Measurements from ENCODE around the gene ST6GAL2. TPM values are rescaled to one million over a fixed set of nuclear protein-coding genes. Genes with fewer than 3 reads are reported as not detected.

Gene ST6GAL2
- total RNA-seq, 1 experiment from 2014 or later: 11.0 TPM

- ChIA-PET POLR2A (no interaction called here), CTCF (no interaction called here)
- no peak for DNase-seq (ENCODE audit: low spot score)
- Mint-ChIP-seq H3K27ac (no peak overlapping the region), H3K36me3 (peaks cover 42% of the 10 kb centered on the region), H3K4me1 (peaks cover 5% of the 10 kb centered on the region; the same call in 1 of the 2 replicates), H3K4me3 (no peak overlapping the region), H3K9me3 (peaks cover 12% of the 10 kb centered on the region), H3K27me3 (ENCODE audit: low read depth) (no peaks in the 10 kb centered on the region)
- ATAC-seq: no peak
- TF ChIP-seq, protein P1, sequence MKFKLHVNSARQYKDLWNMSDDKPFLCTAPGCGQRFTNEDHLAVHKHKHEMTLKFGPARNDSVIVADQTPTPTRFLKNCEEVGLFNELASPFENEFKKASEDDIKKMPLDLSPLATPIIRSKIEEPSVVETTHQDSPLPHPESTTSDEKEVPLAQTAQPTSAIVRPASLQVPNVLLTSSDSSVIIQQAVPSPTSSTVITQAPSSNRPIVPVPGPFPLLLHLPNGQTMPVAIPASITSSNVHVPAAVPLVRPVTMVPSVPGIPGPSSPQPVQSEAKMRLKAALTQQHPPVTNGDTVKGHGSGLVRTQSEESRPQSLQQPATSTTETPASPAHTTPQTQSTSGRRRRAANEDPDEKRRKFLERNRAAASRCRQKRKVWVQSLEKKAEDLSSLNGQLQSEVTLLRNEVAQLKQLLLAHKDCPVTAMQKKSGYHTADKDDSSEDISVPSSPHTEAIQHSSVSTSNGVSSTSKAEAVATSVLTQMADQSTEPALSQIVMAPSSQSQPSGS (CRISPR knock-in tag; IDR thresholded peaks at IDR 0.05; ENCODE audit: borderline replicate concordance, low read depth): no peak
- TF ChIP-seq PRRX2 (CRISPR knock-in tag; IDR thresholded peaks at IDR 0.05) (no peak), FOXK1 (CRISPR knock-in tag; IDR thresholded peaks at IDR 0.05) (no peak), ATF3 (CRISPR knock-in tag; conservative IDR thresholded peaks at IDR 0.05) (no peak), GABPB1 (CRISPR knock-in tag; IDR thresholded peaks at IDR 0.05) (no peak)
These were observed 58.8 kb downstream of the ST6GAL2 start for GRCh38 chr2:106827158-106827557.

GRCh38 chr2:106825161-106825560 lies 60.8 kb downstream of the ST6GAL2 start:
- CTCF ChIA-PET: no interaction called here
- POLR2A ChIA-PET: no interaction called here
- DNase-seq (ENCODE audit: low spot score): no peak
- Mint-ChIP-seq H3K27ac (no peak overlapping the region), H3K36me3 (peaks cover 37% of the 10 kb centered on the region), H3K27me3 (ENCODE audit: low read depth) (no peaks in the 10 kb centered on the region), H3K9me3 (peaks cover 12% of the 10 kb centered on the region), H3K4me3 (no peak overlapping the region), H3K4me1 (peaks cover 5% of the 10 kb centered on the region; the same call in 1 of the 2 replicates)
- no peak for ATAC-seq
- TF ChIP-seq ELF4 (CRISPR knock-in tag; IDR thresholded peaks at IDR 0.05; ENCODE audit: low read depth): no peak
- TF ChIP-seq, protein P2, sequence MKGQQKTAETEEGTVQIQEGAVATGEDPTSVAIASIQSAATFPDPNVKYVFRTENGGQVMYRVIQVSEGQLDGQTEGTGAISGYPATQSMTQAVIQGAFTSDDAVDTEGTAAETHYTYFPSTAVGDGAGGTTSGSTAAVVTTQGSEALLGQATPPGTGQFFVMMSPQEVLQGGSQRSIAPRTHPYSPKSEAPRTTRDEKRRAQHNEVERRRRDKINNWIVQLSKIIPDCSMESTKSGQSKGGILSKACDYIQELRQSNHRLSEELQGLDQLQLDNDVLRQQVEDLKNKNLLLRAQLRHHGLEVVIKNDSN (CRISPR knock-in tag; IDR thresholded peaks at IDR 0.05): no peak
- TF ChIP-seq OVOL2 (CRISPR knock-in tag; IDR thresholded peaks at IDR 0.05; ENCODE audit: borderline replicate concordance): no peak
- TF ChIP-seq NFATC4 (CRISPR knock-in tag; IDR thresholded peaks at IDR 0.05): no peak
- TF ChIP-seq PRRX2 (CRISPR knock-in tag; IDR thresholded peaks at IDR 0.05): no peak
- TF ChIP-seq ZMAT4 (CRISPR knock-in tag; IDR thresholded peaks at IDR 0.05): no peak
- no peak for TF ChIP-seq MLX (CRISPR knock-in tag; IDR thresholded peaks at IDR 0.05)
- TF ChIP-seq ZNF138 (CRISPR knock-in tag; conservative IDR thresholded peaks at IDR 0.05): no peak
- TF ChIP-seq, protein P3, sequence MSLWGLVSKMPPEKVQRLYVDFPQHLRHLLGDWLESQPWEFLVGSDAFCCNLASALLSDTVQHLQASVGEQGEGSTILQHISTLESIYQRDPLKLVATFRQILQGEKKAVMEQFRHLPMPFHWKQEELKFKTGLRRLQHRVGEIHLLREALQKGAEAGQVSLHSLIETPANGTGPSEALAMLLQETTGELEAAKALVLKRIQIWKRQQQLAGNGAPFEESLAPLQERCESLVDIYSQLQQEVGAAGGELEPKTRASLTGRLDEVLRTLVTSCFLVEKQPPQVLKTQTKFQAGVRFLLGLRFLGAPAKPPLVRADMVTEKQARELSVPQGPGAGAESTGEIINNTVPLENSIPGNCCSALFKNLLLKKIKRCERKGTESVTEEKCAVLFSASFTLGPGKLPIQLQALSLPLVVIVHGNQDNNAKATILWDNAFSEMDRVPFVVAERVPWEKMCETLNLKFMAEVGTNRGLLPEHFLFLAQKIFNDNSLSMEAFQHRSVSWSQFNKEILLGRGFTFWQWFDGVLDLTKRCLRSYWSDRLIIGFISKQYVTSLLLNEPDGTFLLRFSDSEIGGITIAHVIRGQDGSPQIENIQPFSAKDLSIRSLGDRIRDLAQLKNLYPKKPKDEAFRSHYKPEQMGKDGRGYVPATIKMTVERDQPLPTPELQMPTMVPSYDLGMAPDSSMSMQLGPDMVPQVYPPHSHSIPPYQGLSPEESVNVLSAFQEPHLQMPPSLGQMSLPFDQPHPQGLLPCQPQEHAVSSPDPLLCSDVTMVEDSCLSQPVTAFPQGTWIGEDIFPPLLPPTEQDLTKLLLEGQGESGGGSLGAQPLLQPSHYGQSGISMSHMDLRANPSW (CRISPR knock-in tag; conservative IDR thresholded peaks at IDR 0.05; ENCODE audit: low read depth): no peak
- TF ChIP-seq SP1 (CRISPR knock-in tag; conservative IDR thresholded peaks at IDR 0.05): no peak
- no peak for TF ChIP-seq CREM (CRISPR knock-in tag; IDR thresholded peaks at IDR 0.05)
- no peak for TF ChIP-seq PREB (CRISPR knock-in tag; IDR thresholded peaks at IDR 0.05; ENCODE audit: borderline replicate concordance)
- TF ChIP-seq, protein P1 (CRISPR knock-in tag; IDR thresholded peaks at IDR 0.05; ENCODE audit: borderline replicate concordance, low read depth): no peak
- TF ChIP-seq, protein P4, sequence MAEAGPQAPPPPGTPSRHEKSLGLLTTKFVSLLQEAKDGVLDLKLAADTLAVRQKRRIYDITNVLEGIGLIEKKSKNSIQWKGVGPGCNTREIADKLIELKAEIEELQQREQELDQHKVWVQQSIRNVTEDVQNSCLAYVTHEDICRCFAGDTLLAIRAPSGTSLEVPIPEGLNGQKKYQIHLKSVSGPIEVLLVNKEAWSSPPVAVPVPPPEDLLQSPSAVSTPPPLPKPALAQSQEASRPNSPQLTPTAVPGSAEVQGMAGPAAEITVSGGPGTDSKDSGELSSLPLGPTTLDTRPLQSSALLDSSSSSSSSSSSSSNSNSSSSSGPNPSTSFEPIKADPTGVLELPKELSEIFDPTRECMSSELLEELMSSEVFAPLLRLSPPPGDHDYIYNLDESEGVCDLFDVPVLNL (CRISPR knock-in tag; IDR thresholded peaks at IDR 0.05; ENCODE audit: borderline replicate concordance, low read depth): no peak
- no peak for TF ChIP-seq CREB1 (CRISPR knock-in tag; IDR thresholded peaks at IDR 0.05)
- no peak for TF ChIP-seq ZBTB43 (CRISPR knock-in tag; IDR thresholded peaks at IDR 0.05)
- TF ChIP-seq FOXK1 (CRISPR knock-in tag; IDR thresholded peaks at IDR 0.05): no peak

All from WTC11 (cell line).